Right lobe of liver (tissue), 6 donors: ENCODE results near the gene REXO5. TPM values are rescaled to one million over a fixed set of nuclear protein-coding genes. Genes with fewer than 3 reads are reported as not detected.
A peak's percentile ranks its signal among the peaks of the same experiment; 100 is the strongest.

ENCODE experiments used
- ATAC-seq, 4 donors: fragments of 200-7000 bp; cut with Tn5 transposase; one replicate each; pipeline ENCODE4 v1.9.1; 2020; ENCODE audit warnings: mild to moderate bottlenecking in 4 of 4, moderate library complexity in 4 of 4
- DNase-seq, 3 donors: peaks; one replicate each; pipeline ENCODE4 v3.0.0-alpha.2; 2020
- H3K27ac ChIP-seq, 3 donors: fragments of 200-600 bp; one replicate each; pipeline ENCODE4 v1.8.0; 2022
- H3K27me3 ChIP-seq, 2 donors: fragments of 200-600 bp; one replicate each; pipeline ENCODE4 v1.8.0; 2022
- H3K36me3 ChIP-seq, 4 donors: fragments of 200-600 bp; sonication (generic) in 1 of 4; one replicate each; pipeline versions ENCODE4 v1.5.1 to v1.8.0; 2017 to 2022; ENCODE audit warnings: control low read depth in 1 of 4
- H3K4me1 ChIP-seq, 4 donors: fragments of 200-600 bp; sonication (generic) in 1 of 4; one replicate each; pipeline versions ENCODE4 v1.5.1 to v1.8.0; 2017 to 2022; ENCODE audit warnings: control low read depth in 1 of 4
- H3K4me3 ChIP-seq, 3 donors: fragments of 200-600 bp; one replicate each; pipeline ENCODE4 v1.8.0; 2022
- H3K9me3 ChIP-seq, 4 donors: fragments of 200-600 bp; sonication (generic) in 1 of 4; one replicate each; pipeline versions ENCODE4 v1.5.1 to v1.8.0; 2017 to 2022; ENCODE audit warnings: control low read depth in 1 of 4
- CTCF ChIP-seq, 4 donors: fragments of 200-600 bp in 3 of 4; fragments of 450-650 bp in 1 of 4; IDR thresholded peaks; one replicate each; pipeline versions ENCODE4 v1.5.1 to v1.8.0; 2016 to 2022; ENCODE audit warnings: antibody characterized with exemption in 4 of 4, mild to moderate bottlenecking in 2 of 4
- POLR2A ChIP-seq: fragments of 450-650 bp; IDR thresholded peaks from one replicate; pipeline ENCODE4 v1.6.1; 2017; ENCODE audit warnings: antibody characterized with exemption, mild to moderate bottlenecking
- WGBS: methylation state at CpG from one replicate; pipeline ENCODE4 v1.1.6; 2018; ENCODE audit warnings: low coverage, low lambda C conversion rate; ENCODE audit not compliant: insufficient coverage; ENCODE audit errors: missing lambda C conversion rate; 5-methylcytosine and 5-hydroxymethylcytosine counted together
- intact Hi-C, 2 donors: fragments of 100-400 bp; cut with DNase I; formaldehyde crosslinking; loops; one replicate each; pipeline versions ENCODE4 v1.11.2 to v1.14.1; 2022
- total RNA-seq, 6 experiments: library from RNA; depleted of rRNA in 2 of 6; stranded (reverse); fragments of >200 nt in 2 of 6; fragmentation: NEBNext Ultra II Directional in 3 of 6; extraction: Animal tissue kit (Norgen Biotek cat#: 25700) in 3 of 6; gene quantifications; one replicate each; pipeline versions ENCODE4 v1.1.0 to v1.2.4, GENCODE V29; 2016 to 2023
- donor health status: DM: no; HTN: yes; CAD: no.
- donor health status: DM: no; HTN: no; CAD: no.
- donor health status: DM: no; HTN: no; CAD: no.
- donor health status: DM: no; HTN: yes; CAD: no.
- donor health status: DM: no; HTN: yes; CAD: no.

The REXO5 gene
- total RNA-seq, 6 experiments from 2014 or later = 1.1 to 2.9 (median 2.4) TPM

- 34% methylated on average over 2 of the region's 2 CpGs for WGBS
Measured at GRCh38 chr16:20871258-20871657, 64.9 kb downstream of the REXO5 start.

DNA sequence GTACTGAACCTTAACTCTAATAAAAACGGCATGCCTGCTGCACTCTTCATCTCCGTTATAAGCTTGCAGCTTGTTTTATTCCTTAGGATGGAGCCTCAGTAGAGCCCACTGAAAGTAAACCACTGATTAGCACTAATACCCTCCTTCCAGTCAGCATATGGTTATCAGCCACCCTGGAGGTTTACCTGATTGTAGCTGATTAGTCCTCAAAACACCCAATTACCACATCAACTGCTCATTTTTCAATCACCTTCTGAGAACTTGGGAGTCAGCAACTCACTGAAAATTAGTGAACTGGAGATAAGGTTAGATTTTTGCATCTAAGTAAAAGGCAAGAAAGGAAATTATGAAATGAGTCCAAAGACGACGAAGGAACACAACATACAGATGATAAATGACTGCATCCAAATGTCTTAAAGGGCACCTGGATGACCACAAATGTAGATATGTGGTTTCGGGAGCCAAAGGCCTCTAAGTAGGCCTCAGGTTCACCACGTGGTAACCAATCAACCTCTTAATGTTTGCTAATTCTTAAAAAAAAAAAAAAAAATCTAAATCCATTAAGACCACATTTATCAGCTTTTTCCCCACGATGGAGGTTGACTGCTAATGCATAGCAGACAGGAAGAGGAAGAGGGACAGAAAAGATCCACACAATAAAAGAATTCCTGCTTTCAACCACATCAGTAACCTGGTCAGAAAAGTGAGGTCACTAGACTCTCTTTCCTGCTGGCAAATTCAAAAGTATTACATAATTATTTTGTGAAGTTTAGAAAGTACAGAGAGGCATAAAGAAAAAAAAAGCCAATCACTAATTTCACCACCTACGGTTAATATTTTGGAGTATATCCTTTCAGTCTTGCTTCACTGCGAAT, 65.9 kb downstream of the REXO5 start:
- intact Hi-C loops = no loop called here
- 47% methylated on average over 9 of the region's 9 CpGs for WGBS
- no peak for DNase-seq
- peak in 1 of 4 donors; percentile 11 for ATAC-seq
- no peak for TF ChIP-seq CTCF (IDR thresholded peaks at IDR 0.05)
- TF ChIP-seq POLR2A = no peak
- Histone ChIP-seq H3K4me1 (peaks cover 0 to 66% (median 27%) of the 10 kb centered on the region in 4 donors), H3K4me3 (no peak overlapping the region), H3K36me3 (no peaks in the 10 kb centered on the region), H3K9me3 (no peaks in the 10 kb centered on the region), H3K27ac (peak overlapping the region in 2 of 3 donors; percentile 18 to 30), H3K27me3 (no peaks in the 10 kb centered on the region)

More at GRCh38 chr16:20871258-20871657, 64.9 kb downstream of the REXO5 start:
- Histone ChIP-seq H3K4me1 (peaks cover 0 to 75% (median 29%) of the 10 kb centered on the region in 4 donors), H3K27me3 (no peaks in the 10 kb centered on the region), H3K9me3 (no peaks in the 10 kb centered on the region), H3K36me3 (no peaks in the 10 kb centered on the region), H3K4me3 (no peak overlapping the region), H3K27ac (peak overlapping the region in 1 of 3 donors; percentile 32)
- ATAC-seq (no peak), DNase-seq (no peak)
- intact Hi-C loops = no loop called here
- TF ChIP-seq CTCF (IDR thresholded peaks at IDR 0.05) (no peak), POLR2A (no peak)

- H3K27ac ChIP-seq = peak overlapping the region; percentile 30 to 39 (median 36)
- DNase-seq (peak in 1 of 3 donors; percentile 25), ATAC-seq (peak; percentile 57 to 73 (median 68))
- intact Hi-C loops = no loop called here
- peaks cover 0 to 67% (median 23%) of the 10 kb centered on the region in 4 donors for H3K4me1 ChIP-seq
- H3K9me3 ChIP-seq = no peaks in the 10 kb centered on the region
- WGBS = 34% methylated on average over 3 of the region's 3 CpGs
- no peak overlapping the region for H3K4me3 ChIP-seq
- no peaks in the 10 kb centered on the region for H3K27me3 ChIP-seq
- no peaks in the 10 kb centered on the region for H3K36me3 ChIP-seq
- no peak for TF ChIP-seq CTCF (IDR thresholded peaks at IDR 0.05)
- no peak for TF ChIP-seq POLR2A
Measured at GRCh38 chr16:20873331-20873730, 67.0 kb downstream of the REXO5 start.

DNA sequence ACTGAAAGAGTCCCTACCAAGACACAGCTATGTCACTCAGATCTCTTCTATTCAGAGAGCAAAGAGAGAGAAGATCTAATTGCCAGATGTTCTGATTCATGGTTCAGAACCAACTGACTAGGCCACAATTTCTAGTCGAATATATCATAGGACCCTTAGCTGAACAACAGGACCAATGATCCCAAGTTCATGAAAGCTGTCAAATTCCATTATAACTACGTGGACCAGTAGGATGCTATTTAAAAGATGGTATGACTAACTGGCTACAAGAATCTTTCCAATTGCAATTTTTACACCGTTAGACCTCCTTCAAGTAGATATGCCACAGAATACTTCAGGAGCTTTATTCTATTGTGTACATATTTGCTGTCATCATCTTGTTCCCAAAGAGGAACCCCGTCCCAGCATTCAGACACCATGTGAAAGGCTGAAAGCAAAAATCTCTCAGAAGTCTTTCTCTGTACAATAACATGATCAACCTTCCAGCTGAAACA, 67.8 kb downstream of the REXO5 start:
- no peaks in the 10 kb centered on the region for H3K36me3 ChIP-seq
- WGBS = 59% methylated on average over 4 of the region's 4 CpGs
- DNase-seq (no peak), ATAC-seq (no peak)
- H3K9me3 ChIP-seq = no peaks in the 10 kb centered on the region
- intact Hi-C loops = no loop called here
- H3K4me3 ChIP-seq = no peak overlapping the region
- no peak for TF ChIP-seq CTCF (IDR thresholded peaks at IDR 0.05)
- TF ChIP-seq POLR2A = no peak
- H3K27me3 ChIP-seq = no peaks in the 10 kb centered on the region
- peak overlapping the region in 1 of 3 donors; percentile 36 for H3K27ac ChIP-seq
- H3K4me1 ChIP-seq = peaks cover 0 to 67% (median 20%) of the 10 kb centered on the region in 4 donors
